Upper lobe of left lung (tissue), 6 donors: Measurements from ENCODE around the gene ANKLE2. TPM values are rescaled to one million over a fixed set of nuclear protein-coding genes. Genes with fewer than 3 reads are reported as not detected.

ENCODE experiments used
- ATAC-seq, 2 donors: fragments of 200-7000 bp; cut with Tn5 transposase; one replicate each; pipeline ENCODE4 v1.9.1; 2022; ENCODE audit warnings: mild to moderate bottlenecking in 2 of 2, moderate library complexity in 2 of 2; ENCODE audit not compliant: low FRiP score in 2 of 2
- DNase-seq, 2 donors: peaks; one replicate each; pipeline ENCODE4 v3.0.0-alpha.2; 2019 to 2020
- H3K27ac ChIP-seq, 4 donors: fragments of 200-600 bp; sonication (generic); one replicate each; pipeline ENCODE4 v1.5.1; 2016 to 2019
- H3K27me3 ChIP-seq, 4 donors: fragments of 200-600 bp; sonication (generic); one replicate each; pipeline ENCODE4 v1.5.1; 2017 to 2019
- H3K36me3 ChIP-seq, 4 donors: fragments of 200-600 bp; sonication (generic); one replicate each; pipeline ENCODE4 v1.5.1; 2016 to 2019
- H3K4me1 ChIP-seq, 4 donors: fragments of 200-600 bp; sonication (generic); one replicate each; pipeline ENCODE4 v1.5.1; 2018 to 2019
- H3K4me3 ChIP-seq, 4 donors: fragments of 200-600 bp; sonication (generic); one replicate each; pipeline ENCODE4 v1.5.1; 2017 to 2019; ENCODE audit warnings: mild to moderate bottlenecking in 2 of 4, moderate library complexity in 1 of 4
- H3K9me3 ChIP-seq, 4 donors: fragments of 200-600 bp; sonication (generic); one replicate each; pipeline ENCODE4 v1.5.1; 2018 to 2019
- EP300 ChIP-seq, 4 donors: sonication (generic); formaldehyde crosslinking; IDR thresholded peaks; one replicate each; pipeline ENCODE4 v1.5.1; 2017; ENCODE audit warnings: antibody characterized with exemption in 4 of 4, control low read depth in 2 of 4
- POLR2A ChIP-seq, 4 donors: fragments of 450-650 bp; IDR thresholded peaks; one replicate each; pipeline ENCODE4 v1.5.1; 2016 to 2017; ENCODE audit warnings: antibody characterized with exemption in 4 of 4, mild to moderate bottlenecking in 2 of 4
- POLR2AphosphoS5 ChIP-seq, 2 donors: sonication (generic); formaldehyde crosslinking; IDR thresholded peaks; one replicate each; pipeline ENCODE4 v1.5.1; 2017; ENCODE audit warnings: antibody characterized with exemption in 2 of 2
- WGBS, 2 donors: methylation state at CpG; one replicate each; pipeline ENCODE4 v1.1.5; 2017 to 2018; 5-methylcytosine and 5-hydroxymethylcytosine counted together
- total RNA-seq, 6 donors: library from RNA; depleted of rRNA in 4 of 6; stranded (reverse); fragments of >200 nt in 4 of 6; gene quantifications; one replicate each; pipeline versions ENCODE4 v1.1.0 to v1.2.1, GENCODE V29; 2016 to 2021
- TF ChIP-seq, protein P1 (sequence below), 6 experiments: fragments of 450-650 bp in 4 of 6; fragments of 200-600 bp in 2 of 6; sonication (generic) in 2 of 6; IDR thresholded peaks; one replicate each; pipeline ENCODE4 v1.5.1; 2016 to 2019; ENCODE audit warnings: antibody characterized with exemption in 6 of 6
- donor health status: DM: no; HTN: no; CAD: no; lungs with moderate emphysema.
- donor health status: DM: no; HTN: yes; CAD: no; lungs with severe emphysema.

ANKLE2 gene
- total RNA-seq, 6 donors from 2014 or later: 44.3 to 153 (median 78.0) TPM

DNA sequence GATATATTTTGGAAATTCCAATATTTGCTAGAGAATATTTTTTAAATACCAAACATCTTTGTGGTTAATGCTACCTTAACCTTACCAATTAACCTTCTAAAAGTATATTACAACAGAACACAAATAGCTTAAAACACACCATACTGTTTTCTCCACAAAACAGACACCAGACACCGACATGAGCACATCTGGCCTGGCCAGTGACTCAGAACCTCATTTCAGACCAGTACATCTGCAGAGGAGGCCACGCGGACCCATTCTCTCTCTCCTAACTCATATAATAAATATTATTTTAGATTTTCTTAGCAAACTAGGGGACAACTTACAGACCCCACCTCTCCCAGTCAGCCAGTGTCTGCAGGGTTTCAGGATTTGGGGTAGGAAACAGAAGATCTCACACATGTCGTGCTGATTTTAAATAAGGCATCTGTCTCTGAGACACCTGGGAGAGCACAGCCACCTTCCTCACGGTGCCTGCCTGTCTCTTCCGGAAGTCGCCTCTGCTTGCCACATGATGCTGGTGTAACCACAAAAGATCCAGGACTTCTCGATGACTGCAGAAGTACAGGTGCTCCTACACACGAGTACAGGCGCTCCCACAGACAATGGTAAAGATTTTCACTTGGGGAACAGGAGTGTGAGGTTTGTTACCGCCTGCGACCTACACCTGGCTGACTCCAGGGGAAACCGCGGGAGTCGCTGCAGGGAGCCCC is 9.7 kb upstream of the ANKLE2 start:
- no peak for ATAC-seq
- TF ChIP-seq, protein P1, sequence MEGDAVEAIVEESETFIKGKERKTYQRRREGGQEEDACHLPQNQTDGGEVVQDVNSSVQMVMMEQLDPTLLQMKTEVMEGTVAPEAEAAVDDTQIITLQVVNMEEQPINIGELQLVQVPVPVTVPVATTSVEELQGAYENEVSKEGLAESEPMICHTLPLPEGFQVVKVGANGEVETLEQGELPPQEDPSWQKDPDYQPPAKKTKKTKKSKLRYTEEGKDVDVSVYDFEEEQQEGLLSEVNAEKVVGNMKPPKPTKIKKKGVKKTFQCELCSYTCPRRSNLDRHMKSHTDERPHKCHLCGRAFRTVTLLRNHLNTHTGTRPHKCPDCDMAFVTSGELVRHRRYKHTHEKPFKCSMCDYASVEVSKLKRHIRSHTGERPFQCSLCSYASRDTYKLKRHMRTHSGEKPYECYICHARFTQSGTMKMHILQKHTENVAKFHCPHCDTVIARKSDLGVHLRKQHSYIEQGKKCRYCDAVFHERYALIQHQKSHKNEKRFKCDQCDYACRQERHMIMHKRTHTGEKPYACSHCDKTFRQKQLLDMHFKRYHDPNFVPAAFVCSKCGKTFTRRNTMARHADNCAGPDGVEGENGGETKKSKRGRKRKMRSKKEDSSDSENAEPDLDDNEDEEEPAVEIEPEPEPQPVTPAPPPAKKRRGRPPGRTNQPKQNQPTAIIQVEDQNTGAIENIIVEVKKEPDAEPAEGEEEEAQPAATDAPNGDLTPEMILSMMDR (IDR thresholded peaks at IDR 0.05): no peak
- TF ChIP-seq EP300 (IDR thresholded peaks at IDR 0.05) (no peak), POLR2A (IDR thresholded peaks at IDR 0.05) (no peak), POLR2AphosphoS5 (IDR thresholded peaks at IDR 0.05) (no peak)
- 80 to 96% methylated on average over 14 to 15 of the region's 15 CpGs for WGBS, 2 donors

GRCh38 chr12:132766380-132767085 is 4.9 kb upstream of the ANKLE2 start:
- WGBS, 2 donors: 36 to 37% methylated on average over 19 to 27 of the region's 27 CpGs
- Histone ChIP-seq H3K4me3 (no peak overlapping the region), H3K4me1 (peaks cover 15 to 55% (median 44%) of the 10 kb centered on the region in 4 donors), H3K9me3 (no peaks in the 10 kb centered on the region), H3K27me3 (no peaks in the 10 kb centered on the region), H3K36me3 (peaks cover 0 to 15% (median 5%) of the 10 kb centered on the region in 4 donors), H3K27ac (peak overlapping the region; percentile 56 to 86 (median 76))
- peak in 1 of 2 donors; percentile 82 for DNase-seq
- ATAC-seq: peak in 1 of 2 donors; percentile 9
- TF ChIP-seq, protein P1 (IDR thresholded peaks at IDR 0.05): peak in 1 of 6 experiments; percentile 11
- TF ChIP-seq POLR2A (IDR thresholded peaks at IDR 0.05): no peak
- TF ChIP-seq EP300 (IDR thresholded peaks at IDR 0.05): peak in 2 of 4 donors; percentile 23 to 32
- peak; percentile 41 to 47 for TF ChIP-seq POLR2AphosphoS5 (IDR thresholded peaks at IDR 0.05)

More for the DNA sequence above, 9.7 kb upstream of the ANKLE2 start:
- peaks cover 10 to 38% (median 32%) of the 10 kb centered on the region in 4 donors for H3K4me1 ChIP-seq
- H3K9me3 ChIP-seq: no peaks in the 10 kb centered on the region
- no peaks in the 10 kb centered on the region for H3K27me3 ChIP-seq
- DNase-seq: no peak
- H3K36me3 ChIP-seq: peaks cover 21 to 62% (median 40%) of the 10 kb centered on the region in 4 donors
- H3K27ac ChIP-seq: peak overlapping the region in 2 of 4 donors; percentile 67 to 78
- no peak overlapping the region for H3K4me3 ChIP-seq

DNA sequence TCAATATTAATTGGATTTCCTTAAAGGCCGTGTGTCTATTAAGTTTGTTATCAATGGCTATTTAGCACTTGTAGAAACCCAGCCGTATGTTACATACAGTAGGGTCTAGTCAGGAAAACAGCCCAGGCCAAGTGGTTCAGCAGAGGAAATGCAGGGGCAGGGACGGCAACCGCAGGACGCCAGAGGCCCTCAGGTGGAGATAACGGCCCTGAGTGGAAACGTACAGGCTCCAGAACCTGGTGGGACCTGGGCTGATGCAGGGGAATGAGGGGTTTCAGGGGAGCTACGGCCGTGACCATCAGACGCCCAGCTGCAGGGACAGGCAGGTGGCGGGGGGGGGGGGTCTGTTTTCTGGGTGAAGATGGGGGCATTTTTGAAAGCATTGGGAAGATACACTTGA is 3.7 kb upstream of the ANKLE2 start:
- TF ChIP-seq EP300 (IDR thresholded peaks at IDR 0.05): no peak
- no peak for TF ChIP-seq POLR2AphosphoS5 (IDR thresholded peaks at IDR 0.05)
- TF ChIP-seq, protein P1 (IDR thresholded peaks at IDR 0.05): no peak
- no peak for TF ChIP-seq POLR2A (IDR thresholded peaks at IDR 0.05)
- 70 to 78% methylated on average over 11 of the region's 11 CpGs for WGBS, 2 donors
- H3K4me1 ChIP-seq: peaks cover 19 to 59% (median 44%) of the 10 kb centered on the region in 4 donors

DNA sequence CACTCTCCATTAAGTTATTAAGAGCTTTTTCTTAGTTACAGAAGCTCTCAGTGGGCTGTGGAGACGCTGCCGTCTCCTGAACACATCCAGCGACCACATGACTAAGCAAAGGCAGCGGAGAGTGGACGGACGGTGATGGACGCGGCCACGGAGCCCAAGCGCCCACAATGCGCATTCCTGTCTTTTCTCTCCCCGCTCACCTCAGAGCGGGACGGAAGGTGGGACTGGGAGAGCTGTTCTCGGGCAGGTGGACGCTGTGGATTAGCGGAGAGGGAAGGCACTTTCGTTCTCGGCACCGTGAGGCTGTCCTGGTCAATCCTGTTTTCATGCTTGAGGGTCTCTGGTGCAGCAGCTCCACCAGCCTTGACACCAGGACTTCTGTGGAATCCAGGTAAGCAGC is 2.6 kb upstream of the ANKLE2 start:
- H3K4me1 ChIP-seq: peaks cover 30 to 65% (median 51%) of the 10 kb centered on the region in 4 donors
- ATAC-seq: no peak
- no peak overlapping the region for H3K4me3 ChIP-seq
- TF ChIP-seq, protein P1 (IDR thresholded peaks at IDR 0.05): no peak
- TF ChIP-seq POLR2AphosphoS5 (IDR thresholded peaks at IDR 0.05) (no peak), POLR2A (IDR thresholded peaks at IDR 0.05) (no peak)
- H3K9me3 ChIP-seq: no peaks in the 10 kb centered on the region
- no peak overlapping the region for H3K27ac ChIP-seq
- H3K27me3 ChIP-seq: no peaks in the 10 kb centered on the region
- H3K36me3 ChIP-seq: peaks cover 0 to under 1% (median 0%) of the 10 kb centered on the region in 4 donors
- no peak for DNase-seq
- WGBS, 2 donors: 96 to 97% methylated on average over 15 to 20 of the region's 20 CpGs

More for the DNA sequence above, 3.7 kb upstream of the ANKLE2 start:
- no peaks in the 10 kb centered on the region for H3K9me3 ChIP-seq
- H3K27me3 ChIP-seq: no peaks in the 10 kb centered on the region
- ATAC-seq (no peak), DNase-seq (no peak)
- H3K27ac ChIP-seq: no peak overlapping the region
- peaks cover 0 to 7% (median 0%) of the 10 kb centered on the region in 4 donors for H3K36me3 ChIP-seq
- no peak overlapping the region for H3K4me3 ChIP-seq
